B cell (primary cell): ENCODE measurements around the gene SRBD1. TPM values are rescaled to one million over a fixed set of nuclear protein-coding genes. Genes with fewer than 3 reads are reported as not detected.

ENCODE experiments used
- ATAC-seq: fragments of 200-7000 bp; cut with Tn5 transposase; one replicate; pipeline ENCODE4 v1.10.0; 2021; ENCODE audit warnings: low read depth, mild to moderate bottlenecking, moderate number of reproducible peaks, moderate library complexity
- CTCF ChIA-PET: fragments of 350-600 bp; sonication (Branson Sonifier 250); formaldehyde crosslinking; loops from one replicate; lab custom pipeline; 2021; ENCODE audit warnings: antibody characterized with exemption, inconsistent platforms; lab: Charles Lee
- POLR2A ChIA-PET: fragments of 350-600 bp; sonication (Branson Sonifier 250); formaldehyde crosslinking; loops from one replicate; lab custom pipeline; 2021; ENCODE audit warnings: antibody characterized with exemption; lab: Charles Lee
- DNase-seq: peaks from one replicate; pipeline ENCODE4 v3.0.0; 2013
- H2AFZ ChIP-seq: 2 replicates; pipeline ENCODE4 v1.6.1; 2012; ENCODE audit warnings: mild to moderate bottlenecking, low read depth, low read length; ENCODE audit not compliant: insufficient read depth, poor library complexity, severe bottlenecking
- H3K27ac ChIP-seq, 2 donors: 1 replicate in 1 of 2; 2 replicates in 1 of 2; pipeline ENCODE4 v1.5.1; 2012 to 2013; ENCODE audit warnings: low read length in 2 of 2, mild to moderate bottlenecking in 2 of 2, moderate library complexity in 1 of 2
- H3K27me3 ChIP-seq, 4 experiments: fragments of 200-600 bp in 1 of 4; sonication (generic) in 1 of 4; replicated peaks in 1 of 4; 1 replicate in 2 of 4; 2 replicates in 2 of 4; pipeline versions ENCODE4 v1.6.1 to v1.7.0; 2013 to 2016; ENCODE audit warnings: low read length in 3 of 4, mild to moderate bottlenecking in 2 of 4, mixed read lengths in 1 of 4, moderate library complexity in 1 of 4; ENCODE audit not compliant: insufficient read depth in 4 of 4, control insufficient read depth in 3 of 4; ENCODE audit errors: control extremely low read depth in 1 of 4
- H3K36me3 ChIP-seq, 2 experiments: replicated peaks in 1 of 2; 1 replicate in 1 of 2; 2 replicates in 1 of 2; pipeline versions ENCODE4 v1.6.1 to v1.7.1; 2013; ENCODE audit warnings: low read length in 1 of 2; ENCODE audit not compliant: insufficient read depth in 2 of 2, control insufficient read depth in 1 of 2; ENCODE audit errors: control extremely low read depth in 1 of 2, extremely low read depth in 1 of 2
- H3K4me1 ChIP-seq, 2 donors: fragments of 200-600 bp in 1 of 2; sonication (generic) in 1 of 2; 1 replicate in 1 of 2; 2 replicates in 1 of 2; pipeline versions ENCODE4 v1.5.1 to v1.6.1; 2013 to 2017; ENCODE audit warnings: low read length in 2 of 2; ENCODE audit not compliant: control insufficient read depth in 2 of 2, insufficient read depth in 2 of 2
- H3K4me2 ChIP-seq: replicated peaks from 2 replicates; pipeline ENCODE3; 2012; ENCODE audit warnings: mild to moderate bottlenecking, low read depth, low read length; ENCODE audit not compliant: poor library complexity, severe bottlenecking
- H3K4me3 ChIP-seq, 5 experiments: fragments of 200-600 bp in 1 of 5; sonication (generic) in 1 of 5; 1 replicate in 3 of 5; 2 replicates in 2 of 5; pipeline versions ENCODE4 v1.5.1 to v1.7.0; 2011 to 2016; ENCODE audit warnings: low read length in 4 of 5, mild to moderate bottlenecking in 4 of 5, low read depth in 2 of 5, control low read depth in 1 of 5, moderate library complexity in 1 of 5; ENCODE audit not compliant: insufficient read depth in 1 of 5; ENCODE audit errors: control extremely low read depth in 1 of 5, extremely low read depth in 1 of 5
- H3K79me2 ChIP-seq: fragments of 200-600 bp; sonication (generic); one replicate; pipeline ENCODE4 v1.6.0; 2016; ENCODE audit warnings: low read length; ENCODE audit not compliant: control insufficient read depth, insufficient read depth
- H3K9ac ChIP-seq: fragments of 200-600 bp; sonication (generic); 2 replicates; pipeline ENCODE4 v1.6.1; 2017; ENCODE audit warnings: mild to moderate bottlenecking, low read length, moderate library complexity
- H3K9me3 ChIP-seq, 3 donors: one replicate each; pipeline versions ENCODE4 v1.6.1 to v1.7.1; 2013; ENCODE audit warnings: low read length in 2 of 3; ENCODE audit not compliant: control insufficient read depth in 2 of 3, insufficient read depth in 1 of 3; ENCODE audit errors: control extremely low read depth in 1 of 3
- H4K20me1 ChIP-seq: 2 replicates; pipeline ENCODE4 v1.6.0; 2012; ENCODE audit warnings: mild to moderate bottlenecking, low read length; ENCODE audit not compliant: insufficient read depth, control insufficient read depth, poor library complexity, severe bottlenecking
- H3K27ac Mint-ChIP-seq: one replicate; pipeline ENCODE4 v1.8.0; 2021; ENCODE audit warnings: mixed read lengths
- H3K27me3 Mint-ChIP-seq: one replicate; pipeline ENCODE4 v1.8.0; 2021; ENCODE audit warnings: mixed read lengths
- H3K4me1 Mint-ChIP-seq: one replicate; pipeline ENCODE4 v1.8.0; 2021; ENCODE audit warnings: mixed read lengths
- H3K4me3 Mint-ChIP-seq: one replicate; pipeline ENCODE4 v1.8.0; 2021; ENCODE audit warnings: mixed read lengths
- H3K9me3 Mint-ChIP-seq: one replicate; pipeline ENCODE4 v1.8.0; 2022; ENCODE audit warnings: mixed read lengths; ENCODE audit not compliant: insufficient read depth
- EZH2 ChIP-seq: IDR thresholded peaks from 2 replicates; pipeline ENCODE4 v1.6.1; 2012; ENCODE audit warnings: borderline replicate concordance, low read depth, mild to moderate bottlenecking, moderate library complexity, low read length; ENCODE audit not compliant: insufficient read depth, poor library complexity, severe bottlenecking
- WGBS: methylation state at CpG from one replicate; pipeline ENCODE4 v1.1.5; 2013; ENCODE audit warnings: missing lambda C conversion rate; ENCODE audit not compliant: insufficient coverage; 5-methylcytosine and 5-hydroxymethylcytosine counted together
- intact Hi-C: fragments of 100-400 bp; cut with micrococcal nuclease; formaldehyde crosslinking; loops from one replicate; pipeline ENCODE4 v1.10.0; 2022
- polyA plus RNA-seq: library from polyadenylated mRNA; depleted of rRNA; stranded (reverse); fragments of >200 nt; gene quantifications from 2 replicates; pipeline ENCODE4 v1.2.3, GENCODE V29; 2012
- total RNA-seq, 2 donors: library from RNA; stranded (reverse); fragments of 120-200 nt in 1 of 2; gene quantifications; 1 replicate in 1 of 2; 2 replicates in 1 of 2; pipeline versions ENCODE4 v1.2.3 to v1.2.4, GENCODE V29; 2013 to 2022
- TF ChIP-seq, protein P1 (sequence below): fragments of 200-600 bp; IDR thresholded peaks from one replicate; pipeline ENCODE4 v1.8.0; 2022; ENCODE audit warnings: antibody characterized with exemption, mild to moderate bottlenecking

SRBD1 gene
- total and polyA plus RNA-seq, 2 donors (not counting 1 experiment from before 2014, with no cell fraction given), result 6.2 to 27.1 TPM

DNA sequence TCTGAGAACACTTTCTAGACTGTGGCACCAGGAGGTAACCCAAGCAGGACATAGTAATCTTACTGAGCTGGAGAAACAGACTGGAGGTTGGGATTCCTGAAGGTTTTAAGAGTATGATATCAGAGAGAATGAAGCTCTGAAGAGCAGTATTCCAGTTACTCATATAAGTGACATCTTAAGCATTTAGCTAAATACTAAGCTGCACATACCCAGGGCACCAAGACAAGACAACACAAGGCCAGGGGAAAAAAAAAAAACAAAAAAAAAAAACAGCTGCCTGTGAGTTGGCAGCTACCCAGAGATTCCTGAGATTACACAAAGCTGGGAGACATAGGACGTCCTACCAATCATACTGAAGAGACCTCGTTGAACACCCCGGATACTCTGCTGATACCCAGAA is 175.8 kb downstream of the SRBD1 start:
- H3K4me2 ChIP-seq, result no peak overlapping the region
- H3K9ac ChIP-seq, result no peak overlapping the region
- TF ChIP-seq, protein P1, sequence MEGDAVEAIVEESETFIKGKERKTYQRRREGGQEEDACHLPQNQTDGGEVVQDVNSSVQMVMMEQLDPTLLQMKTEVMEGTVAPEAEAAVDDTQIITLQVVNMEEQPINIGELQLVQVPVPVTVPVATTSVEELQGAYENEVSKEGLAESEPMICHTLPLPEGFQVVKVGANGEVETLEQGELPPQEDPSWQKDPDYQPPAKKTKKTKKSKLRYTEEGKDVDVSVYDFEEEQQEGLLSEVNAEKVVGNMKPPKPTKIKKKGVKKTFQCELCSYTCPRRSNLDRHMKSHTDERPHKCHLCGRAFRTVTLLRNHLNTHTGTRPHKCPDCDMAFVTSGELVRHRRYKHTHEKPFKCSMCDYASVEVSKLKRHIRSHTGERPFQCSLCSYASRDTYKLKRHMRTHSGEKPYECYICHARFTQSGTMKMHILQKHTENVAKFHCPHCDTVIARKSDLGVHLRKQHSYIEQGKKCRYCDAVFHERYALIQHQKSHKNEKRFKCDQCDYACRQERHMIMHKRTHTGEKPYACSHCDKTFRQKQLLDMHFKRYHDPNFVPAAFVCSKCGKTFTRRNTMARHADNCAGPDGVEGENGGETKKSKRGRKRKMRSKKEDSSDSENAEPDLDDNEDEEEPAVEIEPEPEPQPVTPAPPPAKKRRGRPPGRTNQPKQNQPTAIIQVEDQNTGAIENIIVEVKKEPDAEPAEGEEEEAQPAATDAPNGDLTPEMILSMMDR, result no peak
- no peak for TF ChIP-seq EZH2
- no peak overlapping the region for H3K4me3 ChIP-seq
- no peaks in the 10 kb centered on the region for H4K20me1 ChIP-seq
- H3K79me2 ChIP-seq, result no peaks in the 10 kb centered on the region
- ATAC-seq (no peak), DNase-seq (no peak)
- intact Hi-C loops, result no loop called here
- H3K4me1 ChIP-seq, result no peaks in the 10 kb centered on the region
- H3K36me3 ChIP-seq, result no peaks in the 10 kb centered on the region
- Mint-ChIP-seq H3K9me3 (peaks cover 4% of the 10 kb centered on the region), H3K27ac (no peak overlapping the region), H3K27me3 (no peaks in the 10 kb centered on the region), H3K4me1 (peaks cover 2% of the 10 kb centered on the region), H3K4me3 (no peak overlapping the region)
- H3K9me3 ChIP-seq, result peaks cover 0 to 6% (median 4%) of the 10 kb centered on the region in 3 donors
- H3K27ac ChIP-seq, result no peak overlapping the region
- H3K27me3 ChIP-seq, result no peaks in the 10 kb centered on the region
- WGBS, result no CpG with 5 or more reads among the region's 3 CpGs
- POLR2A ChIA-PET, result no interaction called here
- no peak overlapping the region for H2AFZ ChIP-seq
- CTCF ChIA-PET, result interaction anchor here (1.1 kb wide), 1 partner anchor 59 kb away, joined by 3 read pairs; no protein-coding TSS in a partner anchor

DNA sequence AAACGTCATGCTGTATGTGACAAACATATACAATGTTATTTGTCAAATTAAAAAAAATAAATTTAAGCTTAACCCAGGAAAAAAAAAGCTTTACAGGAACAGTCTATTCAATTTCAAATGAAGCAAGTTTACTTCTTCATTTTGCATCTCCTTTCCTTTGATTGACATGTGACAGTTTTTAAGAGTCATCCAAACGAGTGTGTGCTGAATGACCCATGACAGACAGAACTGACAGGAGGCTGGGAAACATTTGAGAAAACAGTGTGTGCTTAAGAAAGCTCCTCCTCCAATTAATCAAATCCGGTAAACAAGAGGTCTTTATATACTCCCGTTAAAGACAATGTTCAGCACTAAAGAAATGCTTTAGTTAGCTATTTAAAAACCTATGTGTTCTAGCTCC is 177.7 kb downstream of the SRBD1 start:
- Histone ChIP-seq H3K9me3 (peaks cover 1 to 6% (median 4%) of the 10 kb centered on the region in 3 donors), H3K4me3 (no peak overlapping the region), H2AFZ (no peak overlapping the region), H3K4me1 (no peaks in the 10 kb centered on the region), H3K79me2 (no peaks in the 10 kb centered on the region), H4K20me1 (no peaks in the 10 kb centered on the region), H3K9ac (no peak overlapping the region), H3K27me3 (no peaks in the 10 kb centered on the region), H3K27ac (no peak overlapping the region), H3K4me2 (no peak overlapping the region), H3K36me3 (no peaks in the 10 kb centered on the region)
- Mint-ChIP-seq H3K4me3 (no peak overlapping the region), H3K27ac (no peak overlapping the region), H3K9me3 (peaks cover 4% of the 10 kb centered on the region), H3K4me1 (peaks cover 2% of the 10 kb centered on the region), H3K27me3 (no peaks in the 10 kb centered on the region)
- no CpG with 5 or more reads among the region's 4 CpGs for WGBS
- intact Hi-C loops, result no loop called here
- ChIA-PET POLR2A (no interaction called here), CTCF (no interaction called here)
- DNase-seq (no peak), ATAC-seq (no peak)
- no peak for TF ChIP-seq EZH2
